ENCODE measurements around the gene HECW1.
"Not testable (repeated sequence)": the region's sequence is repeated elsewhere in the genome, so short reads cannot be mapped to it uniquely, and the experiment has no call there.

Gene HECW1

GRCh38 chr7:43112459-43112940 is at the start of gene HECW1:
HECW1 (plus strand) TSS chr7:43112647; CDS start chr7:43243906, 131,259 bp downstream.
- no peak within 1 kb of the TSS for H3K27ac Mint-ChIP-seq
- no peak within 1 kb of the TSS for H3K4me3 Mint-ChIP-seq
- DNase-seq (ENCODE audit: low spot score in 2 of 2) (no peak), ATAC-seq (no peak)
- H3K4me1 Mint-ChIP-seq = peaks cover 7% of the 10 kb centered on the region
- no peaks in the 10 kb centered on the region for H3K36me3 Mint-ChIP-seq
- H3K9me3 Mint-ChIP-seq = no peaks in the 10 kb centered on the region

GRCh38 chr7:43071604-43072003 is 40.8 kb upstream of the HECW1 start:
- peaks cover 5% of the 10 kb centered on the region for H3K4me1 Mint-ChIP-seq
- H3K36me3 Mint-ChIP-seq = no peaks in the 10 kb centered on the region
- no peak overlapping the region for H3K4me3 Mint-ChIP-seq
- no peak overlapping the region for H3K27ac Mint-ChIP-seq
- DNase-seq (ENCODE audit: low spot score in 2 of 2) (no peak), ATAC-seq (no peak)
- no peaks in the 10 kb centered on the region for H3K9me3 Mint-ChIP-seq

DNA sequence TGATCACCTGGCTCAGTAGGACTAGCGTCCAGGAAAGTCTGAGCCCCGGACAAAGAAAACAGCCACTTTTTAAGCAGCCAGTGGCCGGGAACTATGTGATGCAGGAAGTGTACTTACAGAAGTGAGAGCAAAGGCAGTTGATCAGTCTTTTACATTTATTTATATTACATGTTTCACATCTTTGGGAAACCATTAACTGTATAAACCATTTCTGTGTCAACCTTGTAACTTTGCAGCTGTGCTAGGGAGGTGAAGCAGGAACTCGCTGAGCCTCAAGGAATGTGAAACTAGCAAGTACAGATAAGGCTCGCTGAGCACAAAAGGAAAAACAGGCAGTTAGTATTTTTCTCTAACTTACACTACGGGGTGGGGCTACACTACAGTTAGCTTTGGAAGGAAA is 39.9 kb upstream of the HECW1 start:
- peaks cover 5% of the 10 kb centered on the region for H3K4me1 Mint-ChIP-seq
- H3K36me3 Mint-ChIP-seq = no peaks in the 10 kb centered on the region
- no peak overlapping the region for H3K4me3 Mint-ChIP-seq
- ATAC-seq (no peak), DNase-seq (ENCODE audit: low spot score in 2 of 2) (no peak)
- peaks cover 3% of the 10 kb centered on the region for H3K9me3 Mint-ChIP-seq
- H3K27ac Mint-ChIP-seq = peak overlapping the region; percentile 53

DNA sequence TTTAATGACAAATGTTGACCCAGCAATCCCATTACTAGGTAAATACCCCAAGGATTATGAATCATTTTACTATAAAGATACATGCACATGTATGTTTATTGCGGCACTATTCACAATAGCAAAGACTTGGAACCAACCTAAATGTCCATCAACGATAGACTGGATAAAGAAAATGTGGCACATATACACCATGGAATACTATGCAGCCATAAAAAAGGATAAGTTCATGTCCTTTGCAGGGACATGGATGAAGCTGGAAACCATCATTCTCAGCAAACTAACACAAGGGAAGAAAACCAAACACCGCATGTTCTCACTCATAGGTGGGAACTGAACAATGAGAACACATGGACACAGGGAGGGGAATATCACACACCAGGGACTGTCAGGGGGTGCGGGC is 38.6 kb upstream of the HECW1 start:
- H3K9me3 Mint-ChIP-seq; H3K36me3 Mint-ChIP-seq; H3K27ac Mint-ChIP-seq; H3K4me3 Mint-ChIP-seq; ATAC-seq; DNase-seq (ENCODE audit: low spot score in 2 of 2); H3K4me1 Mint-ChIP-seq: not testable (repeated sequence)

- peaks cover 5% of the 10 kb centered on the region for H3K9me3 Mint-ChIP-seq
- H3K36me3 Mint-ChIP-seq = no peaks in the 10 kb centered on the region
- ATAC-seq (peak; percentile 82), DNase-seq (ENCODE audit: low spot score in 2 of 2) (peak in 1 of 2 donors; percentile 57)
- peaks cover 5% of the 10 kb centered on the region for H3K4me1 Mint-ChIP-seq
- H3K27ac Mint-ChIP-seq = peak overlapping the region; percentile 29
- H3K4me3 Mint-ChIP-seq = no peak overlapping the region
Measured at GRCh38 chr7:43076189-43076605, 36.2 kb upstream of the HECW1 start.

- H3K4me1 Mint-ChIP-seq = peaks cover 4% of the 10 kb centered on the region
Measured at GRCh38 chr7:43076606-43077005, 35.8 kb upstream of the HECW1 start.

GRCh38 chr7:43077285-43077684 is 35.2 kb upstream of the HECW1 start:
- Mint-ChIP-seq H3K36me3 (no peaks in the 10 kb centered on the region), H3K4me3 (no peak overlapping the region), H3K9me3 (peaks cover 5% of the 10 kb centered on the region), H3K4me1 (no peaks in the 10 kb centered on the region), H3K27ac (no peak overlapping the region)
- no peak for DNase-seq (ENCODE audit: low spot score in 2 of 2)
- ATAC-seq = no peak

More at GRCh38 chr7:43076606-43077005, 35.8 kb upstream of the HECW1 start:
- no peak overlapping the region for H3K27ac Mint-ChIP-seq
- no peak overlapping the region for H3K4me3 Mint-ChIP-seq
- DNase-seq (ENCODE audit: low spot score in 2 of 2) (no peak), ATAC-seq (no peak)
- peaks cover 5% of the 10 kb centered on the region for H3K9me3 Mint-ChIP-seq
- no peaks in the 10 kb centered on the region for H3K36me3 Mint-ChIP-seq

DNA sequence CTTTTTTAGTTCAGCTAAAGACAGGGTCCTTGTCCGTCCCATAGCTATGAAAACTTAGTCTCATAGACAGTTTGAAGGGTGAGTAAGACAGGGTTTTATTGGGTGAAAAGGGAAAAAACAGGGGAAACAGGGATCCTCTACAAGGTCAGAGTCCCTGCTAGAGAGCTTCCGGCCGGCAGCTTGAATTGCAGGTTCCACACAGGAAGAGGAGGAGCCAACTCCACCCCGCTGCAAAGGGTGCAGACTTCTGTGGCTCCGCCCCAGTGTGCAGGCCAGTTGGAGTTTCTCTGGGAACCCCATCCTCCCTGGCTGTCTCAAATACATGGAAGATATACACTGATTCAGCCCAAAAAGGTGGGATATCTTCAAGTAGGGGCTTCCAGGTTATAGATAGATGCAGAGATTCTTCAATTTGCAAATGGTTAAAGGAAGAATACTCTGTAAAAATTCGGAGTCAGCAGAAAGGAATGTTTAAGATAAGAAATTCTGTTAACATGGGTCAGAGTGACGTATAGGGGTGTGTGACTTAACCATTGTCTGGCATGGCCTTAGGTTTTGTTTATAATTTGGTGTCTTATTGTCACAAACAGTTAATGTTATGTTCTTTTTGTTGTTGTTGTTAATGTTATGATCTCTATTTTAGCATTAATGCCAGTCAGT is 34.6 kb upstream of the HECW1 start:
- Mint-ChIP-seq H3K36me3 (no peaks in the 10 kb centered on the region), H3K9me3 (peaks cover 5% of the 10 kb centered on the region), H3K4me3 (no peak overlapping the region), H3K27ac (no peak overlapping the region), H3K4me1 (no peaks in the 10 kb centered on the region)
- DNase-seq (ENCODE audit: low spot score in 2 of 2) = no peak
- ATAC-seq = no peak

GRCh38 chr7:43078794-43079193 is 33.7 kb upstream of the HECW1 start:
- no peak overlapping the region for H3K27ac Mint-ChIP-seq

DNA sequence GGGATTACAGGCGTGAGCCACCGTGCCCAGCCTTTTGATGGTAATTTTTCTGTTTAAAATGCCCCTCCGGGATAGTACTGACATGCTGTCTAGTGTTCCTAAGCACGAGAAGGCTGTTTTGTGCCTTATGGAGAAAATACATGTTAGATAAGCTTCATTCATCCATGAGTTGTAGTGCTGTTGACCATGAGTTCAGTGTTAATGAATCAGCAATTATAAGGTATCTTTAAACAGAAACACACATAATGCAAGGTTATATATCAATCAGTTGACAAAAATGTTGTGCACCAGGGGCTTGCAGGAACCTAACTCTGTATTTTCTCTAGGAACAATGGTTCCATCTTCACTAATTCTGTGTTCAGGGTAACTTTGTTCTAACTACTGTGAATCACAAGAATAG is 30.8 kb upstream of the HECW1 start:
- no peaks in the 10 kb centered on the region for H3K36me3 Mint-ChIP-seq
- no peak overlapping the region for H3K27ac Mint-ChIP-seq
- DNase-seq (ENCODE audit: low spot score in 2 of 2) = no peak
- no peak for ATAC-seq
- H3K4me3 Mint-ChIP-seq = no peak overlapping the region
- peaks cover 5% of the 10 kb centered on the region for H3K9me3 Mint-ChIP-seq
- no peaks in the 10 kb centered on the region for H3K4me1 Mint-ChIP-seq

More at GRCh38 chr7:43078794-43079193, 33.7 kb upstream of the HECW1 start:
- H3K4me3 Mint-ChIP-seq = no peak overlapping the region
- H3K4me1 Mint-ChIP-seq = no peaks in the 10 kb centered on the region
- DNase-seq (ENCODE audit: low spot score in 2 of 2) = no peak
- no peak for ATAC-seq
- H3K9me3 Mint-ChIP-seq = peaks cover 5% of the 10 kb centered on the region
- H3K36me3 Mint-ChIP-seq = no peaks in the 10 kb centered on the region

DNA sequence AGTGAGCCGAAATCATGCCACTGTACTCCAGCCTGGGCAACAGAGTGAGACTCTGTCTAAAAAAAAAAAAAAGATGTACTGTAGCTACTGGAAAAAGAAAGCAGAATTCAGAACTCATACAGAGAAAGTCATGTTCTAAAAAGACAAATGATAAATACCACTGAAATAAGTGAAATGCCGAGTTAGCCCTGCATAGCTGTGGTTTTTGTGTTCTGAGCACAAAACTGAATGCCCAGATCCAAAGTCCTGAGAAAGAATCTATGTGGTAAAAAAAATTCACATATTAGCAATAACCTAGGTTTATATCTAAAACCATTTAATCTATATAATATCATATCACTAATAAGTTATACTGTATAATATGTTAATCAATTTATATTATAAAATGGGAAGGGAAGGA is 29.3 kb upstream of the HECW1 start:
- peaks cover 2% of the 10 kb centered on the region for H3K9me3 Mint-ChIP-seq
- H3K36me3 Mint-ChIP-seq = no peaks in the 10 kb centered on the region
- no peak overlapping the region for H3K27ac Mint-ChIP-seq
- no peaks in the 10 kb centered on the region for H3K4me1 Mint-ChIP-seq
- no peak for DNase-seq (ENCODE audit: low spot score in 2 of 2)
- H3K4me3 Mint-ChIP-seq = no peak overlapping the region
- no peak for ATAC-seq

GRCh38 chr7:43085017-43085416 is 27.4 kb upstream of the HECW1 start:
- Mint-ChIP-seq H3K4me1 (no peaks in the 10 kb centered on the region), H3K4me3 (no peak overlapping the region), H3K36me3 (no peaks in the 10 kb centered on the region), H3K9me3 (no peaks in the 10 kb centered on the region), H3K27ac (no peak overlapping the region)
- no peak for ATAC-seq
- DNase-seq (ENCODE audit: low spot score in 2 of 2) = no peak

DNA sequence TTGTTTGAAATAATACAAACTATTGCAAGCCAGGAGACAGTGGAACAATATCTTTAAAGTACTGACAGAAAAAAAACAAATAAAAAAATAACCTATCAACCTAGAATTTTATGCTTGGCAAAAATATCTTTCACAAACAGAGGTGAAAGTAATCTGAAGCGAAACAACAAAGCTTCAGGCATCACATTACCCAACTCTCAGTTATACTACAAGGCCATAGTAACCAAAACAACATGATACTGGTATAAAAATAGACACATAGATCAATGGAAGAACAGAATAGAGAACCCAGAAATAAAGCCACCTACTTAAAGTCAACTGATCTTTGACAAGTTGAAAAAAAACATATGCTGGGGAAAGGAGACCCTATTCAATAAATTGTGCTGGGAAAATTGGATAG is 26.5 kb upstream of the HECW1 start:
- Mint-ChIP-seq H3K9me3 (no peaks in the 10 kb centered on the region), H3K4me1 (no peaks in the 10 kb centered on the region), H3K4me3 (no peak overlapping the region), H3K27ac (no peak overlapping the region), H3K36me3 (no peaks in the 10 kb centered on the region)
- ATAC-seq (no peak), DNase-seq (ENCODE audit: low spot score in 2 of 2) (no peak)

DNA sequence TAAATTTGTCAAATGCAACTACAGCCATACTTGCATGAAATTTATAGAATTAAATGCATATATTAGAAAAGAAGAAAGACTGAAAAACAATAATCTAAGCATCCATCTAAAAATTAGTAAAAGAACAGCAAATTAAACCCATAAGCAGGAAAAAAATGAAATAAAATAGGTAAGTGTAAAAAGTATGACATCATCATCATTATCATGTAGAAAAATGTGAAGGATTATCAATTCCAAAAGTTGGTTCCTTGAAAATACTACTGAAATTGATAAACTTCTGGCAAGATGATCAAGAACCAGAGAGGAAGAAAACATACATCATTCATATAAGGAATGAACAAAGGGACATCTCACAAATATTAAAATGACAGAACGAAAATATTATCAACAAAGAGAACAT is 19.6 kb upstream of the HECW1 start:
- no peaks in the 10 kb centered on the region for H3K36me3 Mint-ChIP-seq
- DNase-seq (ENCODE audit: low spot score in 2 of 2) (no peak), ATAC-seq (no peak)
- H3K4me3 Mint-ChIP-seq = no peak overlapping the region
- H3K4me1 Mint-ChIP-seq = no peaks in the 10 kb centered on the region
- no peak overlapping the region for H3K27ac Mint-ChIP-seq
- H3K9me3 Mint-ChIP-seq = no peaks in the 10 kb centered on the region

DNA sequence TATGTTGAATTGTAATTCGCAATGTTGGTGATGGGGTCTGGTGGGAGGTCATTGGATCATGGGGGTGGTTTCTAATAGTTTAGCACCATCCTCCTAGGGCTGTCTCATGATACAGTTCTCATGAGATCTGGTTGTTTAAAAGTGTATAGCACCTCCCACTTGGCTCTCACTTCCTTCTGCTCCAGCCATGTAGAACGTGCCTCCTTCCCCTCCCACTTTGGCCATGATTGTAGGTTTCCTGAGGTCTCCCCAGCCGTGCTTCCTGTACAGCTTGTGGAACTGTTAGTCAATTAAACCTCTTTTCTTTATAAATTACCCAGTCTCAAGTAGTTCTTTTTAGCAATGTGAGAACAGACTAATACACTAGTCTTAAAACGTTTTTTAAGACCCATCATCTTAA is 15.6 kb upstream of the HECW1 start:
- H3K9me3 Mint-ChIP-seq = no peaks in the 10 kb centered on the region
- H3K27ac Mint-ChIP-seq = no peak overlapping the region
- H3K4me3 Mint-ChIP-seq = no peak overlapping the region
- H3K36me3 Mint-ChIP-seq = no peaks in the 10 kb centered on the region
- ATAC-seq (no peak), DNase-seq (ENCODE audit: low spot score in 2 of 2) (no peak)
- no peaks in the 10 kb centered on the region for H3K4me1 Mint-ChIP-seq

DNA sequence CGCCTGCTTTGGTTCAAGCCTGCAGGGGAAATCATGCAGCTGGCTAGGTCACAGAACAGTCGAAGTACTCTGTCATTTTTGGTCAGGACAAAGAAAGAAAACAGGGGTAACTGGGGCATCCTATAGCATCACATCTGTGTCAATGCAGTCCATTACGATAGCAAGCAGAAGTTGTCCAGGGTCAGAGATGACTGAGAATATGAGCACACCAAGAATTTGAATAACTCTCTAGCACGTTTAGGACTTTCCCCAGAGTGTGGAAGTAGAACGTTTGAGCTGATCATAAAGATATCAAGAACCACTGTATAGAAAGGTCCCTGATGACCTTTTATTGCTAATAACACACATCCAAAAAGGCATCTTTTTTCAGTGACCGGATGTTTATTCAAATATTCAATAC is 12.7 kb upstream of the HECW1 start:
- ATAC-seq = no peak
- DNase-seq (ENCODE audit: low spot score in 2 of 2) = no peak
- Mint-ChIP-seq H3K9me3 (no peaks in the 10 kb centered on the region), H3K4me3 (no peak overlapping the region), H3K4me1 (no peaks in the 10 kb centered on the region), H3K36me3 (no peaks in the 10 kb centered on the region), H3K27ac (no peak overlapping the region)

Data from stimulated activated effector memory CD8-positive, alpha-beta T cell treated with anti-CD3 and anti-CD28 coated beads, Interleukin-12 subunit alpha, Interleukin-12 subunit beta, amount 100 ng/mL, for 72 hours (primary cell).